IgD-negative memory B cell (primary cell): ENCODE results near the gene CCDC134. TPM values are rescaled to one million over a fixed set of nuclear protein-coding genes. Genes with fewer than 3 reads are reported as not detected.
"Not testable (repeated sequence)": the region's sequence is repeated elsewhere in the genome, so short reads cannot be mapped to it uniquely, and the experiment has no call there.

ENCODE experiments used
- H3K27ac Mint-ChIP-seq, 3 donors: one replicate each; pipeline ENCODE4 v1.8.0; 2020 to 2022; ENCODE audit warnings: mild to moderate bottlenecking in 3 of 3, mixed read lengths in 3 of 3, moderate library complexity in 1 of 3
- H3K27me3 Mint-ChIP-seq: one replicate; pipeline ENCODE4 v1.8.0; 2021; ENCODE audit warnings: mixed read lengths
- H3K36me3 Mint-ChIP-seq: one replicate; pipeline ENCODE4 v1.8.0; 2020; ENCODE audit warnings: mild to moderate bottlenecking, mixed read lengths
- H3K4me1 Mint-ChIP-seq, 3 donors: one replicate each; pipeline ENCODE4 v1.8.0; 2020 to 2022; ENCODE audit warnings: mixed read lengths in 3 of 3, mild to moderate bottlenecking in 1 of 3
- H3K4me3 Mint-ChIP-seq, 4 donors: one replicate each; pipeline ENCODE4 v1.8.0; 2020 to 2022; ENCODE audit warnings: mild to moderate bottlenecking in 4 of 4, mixed read lengths in 4 of 4, moderate library complexity in 3 of 4
- H3K9me3 Mint-ChIP-seq, 3 donors: one replicate each; pipeline ENCODE4 v1.8.0; 2020 to 2021; ENCODE audit warnings: mixed read lengths in 3 of 3, mild to moderate bottlenecking in 1 of 3
- polyA plus RNA-seq: library from polyadenylated mRNA; unstranded; fragments of 300-500 nt; fragmentation: Illumina TruSeq; gene quantifications from one replicate; pipeline ENCODE4 v1.2.3, GENCODE V29; 2021

Gene CCDC134
- polyA plus RNA-seq, 1 donor from 2014 or later: 6.1 TPM

GRCh38 chr22:41857860-41858199 lies 57.4 kb downstream of the CCDC134 start:
- Mint-ChIP-seq H3K36me3 (peaks cover 4% of the 10 kb centered on the region), H3K9me3 (no peaks in the 10 kb centered on the region), H3K4me3 (peak overlapping the region; percentile 2 to 89 (median 10)), H3K4me1 (peaks cover 48 to 56% (median 55%) of the 10 kb centered on the region in 3 donors), H3K27ac (peak overlapping the region; percentile 28 to 91 (median 80)), H3K27me3 (no peaks in the 10 kb centered on the region)

GRCh38 chr22:41862160-41862529 lies 61.7 kb downstream of the CCDC134 start:
- peaks cover 10% of the 10 kb centered on the region for H3K36me3 Mint-ChIP-seq
- peak overlapping the region; percentile 52 to 90 (median 83) for H3K4me3 Mint-ChIP-seq
- peaks cover 56 to 64% (median 59%) of the 10 kb centered on the region in 3 donors for H3K4me1 Mint-ChIP-seq
- no peaks in the 10 kb centered on the region for H3K27me3 Mint-ChIP-seq
- peak overlapping the region; percentile 97 to 98 (median 97) for H3K27ac Mint-ChIP-seq
- no peaks in the 10 kb centered on the region for H3K9me3 Mint-ChIP-seq

DNA sequence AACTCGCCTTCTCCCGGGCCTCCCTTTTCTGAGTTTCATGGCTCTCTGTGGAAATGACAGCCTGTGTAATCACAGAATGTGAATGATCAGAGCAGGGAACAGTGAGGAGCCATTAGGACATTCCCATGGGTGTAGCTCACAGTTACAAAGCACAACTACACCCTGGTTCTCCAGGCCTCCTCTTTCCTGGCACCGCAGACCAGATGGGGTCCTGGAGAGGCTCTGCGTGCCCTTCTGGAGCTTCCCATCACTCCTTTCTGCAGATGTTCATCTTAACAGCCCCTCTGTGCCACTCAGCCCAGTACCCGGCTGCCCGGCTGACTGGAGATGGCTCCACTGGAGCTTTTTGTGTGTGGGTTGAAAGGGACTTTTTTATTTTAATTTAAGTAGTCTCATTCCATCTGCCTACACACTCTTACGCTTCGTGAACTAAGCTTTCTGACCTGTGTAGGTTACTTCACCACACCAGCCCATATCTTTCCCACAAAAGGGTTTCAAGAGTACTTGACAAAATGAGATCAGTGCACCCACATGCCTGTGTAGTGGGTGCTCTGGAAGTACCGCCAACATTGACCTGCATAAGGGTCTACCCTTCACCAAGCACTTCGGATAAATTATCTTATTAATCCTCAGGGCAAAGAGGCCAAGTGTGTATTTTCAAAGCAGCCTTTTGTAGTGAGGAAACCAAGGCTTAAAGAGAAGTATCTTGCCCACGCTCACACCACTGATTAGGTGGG lies 62.2 kb downstream of the CCDC134 start:
- peak overlapping the region; percentile 97 to 98 (median 97) for H3K27ac Mint-ChIP-seq
- H3K27me3 Mint-ChIP-seq: no peaks in the 10 kb centered on the region
- H3K4me3 Mint-ChIP-seq: peak overlapping the region; percentile 60 to 90 (median 83)
- H3K36me3 Mint-ChIP-seq: peaks cover 8% of the 10 kb centered on the region
- H3K9me3 Mint-ChIP-seq: no peaks in the 10 kb centered on the region
- peaks cover 50 to 60% (median 55%) of the 10 kb centered on the region in 3 donors for H3K4me1 Mint-ChIP-seq

- Mint-ChIP-seq H3K27me3 (no peaks in the 10 kb centered on the region), H3K36me3 (peaks cover 6% of the 10 kb centered on the region), H3K4me1 (peaks cover 44 to 53% (median 49%) of the 10 kb centered on the region in 3 donors), H3K4me3 (peak overlapping the region in 3 of 4 donors; percentile 77 to 90 (median 87)), H3K9me3 (no peaks in the 10 kb centered on the region), H3K27ac (peak overlapping the region; percentile 97 to 98 (median 97))
These were observed 63.0 kb downstream of the CCDC134 start for GRCh38 chr22:41863472-41863871.

- H3K4me1 Mint-ChIP-seq: peaks cover 18 to 31% (median 26%) of the 10 kb centered on the region in 3 donors
- H3K36me3 Mint-ChIP-seq: peaks cover 10% of the 10 kb centered on the region
- H3K27me3 Mint-ChIP-seq: no peaks in the 10 kb centered on the region
- H3K4me3 Mint-ChIP-seq: no peak overlapping the region
- no peaks in the 10 kb centered on the region for H3K9me3 Mint-ChIP-seq
- H3K27ac Mint-ChIP-seq: peak overlapping the region in 1 of 3 donors; percentile 64
These were observed 68.1 kb downstream of the CCDC134 start for GRCh38 chr22:41868556-41868955.

GRCh38 chr22:41870081-41870480 lies 69.6 kb downstream of the CCDC134 start:
- H3K9me3 Mint-ChIP-seq, H3K27me3 Mint-ChIP-seq, H3K27ac Mint-ChIP-seq, H3K4me3 Mint-ChIP-seq: not testable (repeated sequence)
- Mint-ChIP-seq H3K4me1 (peaks cover 15 to 24% (median 21%) of the 10 kb centered on the region in 3 donors), H3K36me3 (peaks cover 14% of the 10 kb centered on the region)

- H3K4me3 Mint-ChIP-seq: no peak overlapping the region
- no peaks in the 10 kb centered on the region for H3K27me3 Mint-ChIP-seq
- H3K9me3 Mint-ChIP-seq: no peaks in the 10 kb centered on the region
- H3K4me1 Mint-ChIP-seq: peaks cover 10 to 19% (median 18%) of the 10 kb centered on the region in 3 donors
- peak overlapping the region in 2 of 3 donors; percentile 53 to 86 for H3K27ac Mint-ChIP-seq
- peaks cover 15% of the 10 kb centered on the region for H3K36me3 Mint-ChIP-seq
These were observed 70.3 kb downstream of the CCDC134 start for GRCh38 chr22:41870786-41871185.

DNA sequence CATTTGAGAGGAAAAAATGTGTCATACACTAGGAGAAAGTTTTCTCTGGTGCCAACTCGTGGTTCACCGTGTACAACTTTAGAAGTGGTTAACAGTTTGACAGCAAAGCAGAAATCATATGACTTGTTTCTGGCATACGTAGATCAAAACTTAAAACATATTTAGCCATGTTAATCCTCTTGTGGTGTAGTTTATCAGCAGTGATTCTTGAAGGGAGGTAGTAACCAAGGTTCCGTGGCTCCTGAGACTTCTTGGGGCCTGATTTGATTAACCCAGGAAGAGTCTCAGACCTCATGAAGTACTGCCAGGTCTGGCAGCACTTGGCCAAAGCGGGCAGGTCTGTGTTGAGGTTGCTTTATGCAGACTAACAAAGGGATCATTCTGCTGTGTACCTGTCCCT lies 72.9 kb downstream of the CCDC134 start:
- no peaks in the 10 kb centered on the region for H3K9me3 Mint-ChIP-seq
- peaks cover 11 to 15% (median 11%) of the 10 kb centered on the region in 3 donors for H3K4me1 Mint-ChIP-seq
- no peaks in the 10 kb centered on the region for H3K27me3 Mint-ChIP-seq
- H3K4me3 Mint-ChIP-seq: peak overlapping the region in 2 of 4 donors; percentile 22 to 47
- H3K36me3 Mint-ChIP-seq: peaks cover 14% of the 10 kb centered on the region
- H3K27ac Mint-ChIP-seq: peak overlapping the region in 2 of 3 donors; percentile 73 to 77

- Mint-ChIP-seq H3K36me3 (peaks cover 16% of the 10 kb centered on the region), H3K4me1 (peaks cover 11 to 18% (median 13%) of the 10 kb centered on the region in 3 donors), H3K27ac (peak overlapping the region in 1 of 3 donors; percentile 77), H3K9me3 (no peaks in the 10 kb centered on the region), H3K4me3 (no peak overlapping the region), H3K27me3 (no peaks in the 10 kb centered on the region)
These were observed 73.6 kb downstream of the CCDC134 start for GRCh38 chr22:41874090-41874489.

GRCh38 chr22:41875531-41876270 lies 75.2 kb downstream of the CCDC134 start:
- Mint-ChIP-seq H3K27ac (peak overlapping the region in 1 of 3 donors; percentile 12), H3K4me1 (peaks cover 11 to 18% (median 15%) of the 10 kb centered on the region in 3 donors), H3K27me3 (no peaks in the 10 kb centered on the region), H3K9me3 (no peaks in the 10 kb centered on the region), H3K36me3 (peaks cover 18% of the 10 kb centered on the region), H3K4me3 (no peak overlapping the region)

Other genes starting within 250 kb of the CCDC134 start
- not detected for gene CSDC2, start 239.7 kb upstream of the CCDC134 start, polyA plus RNA-seq
- gene PMM1, start 210.8 kb upstream of the CCDC134 start, polyA plus RNA-seq: 21.8 TPM
- 12.5 TPM for gene DESI1, start 179.6 kb upstream of the CCDC134 start, polyA plus RNA-seq
- 377 TPM for gene XRCC6, start 179.4 kb upstream of the CCDC134 start, polyA plus RNA-seq
- 316 TPM for gene SNU13, start 111.8 kb upstream of the CCDC134 start, polyA plus RNA-seq
- 105 TPM for gene MEI1, start 101.2 kb upstream of the CCDC134 start, polyA plus RNA-seq
- 59.8 TPM for gene SREBF2, start 32.4 kb downstream of the CCDC134 start, polyA plus RNA-seq
- 1.7 TPM for gene SHISA8, start 114.4 kb downstream of the CCDC134 start, polyA plus RNA-seq
- gene TNFRSF13C, start 126.1 kb downstream of the CCDC134 start, polyA plus RNA-seq: 80.6 TPM
- 28.7 TPM for gene CENPM, start 146.5 kb downstream of the CCDC134 start, polyA plus RNA-seq
- gene SEPTIN3, start 168.8 kb downstream of the CCDC134 start, polyA plus RNA-seq: 0.05 TPM
- gene WBP2NL, start 198.1 kb downstream of the CCDC134 start, polyA plus RNA-seq: 1.3 TPM